Measurements from ENCODE around the gene CAMK1. TPM values are rescaled to one million over a fixed set of nuclear protein-coding genes. Genes with fewer than 3 reads are reported as not detected.

CAMK1 gene
- total RNA-seq, 1 donor from 2014 or later: 82.9 TPM

DNA sequence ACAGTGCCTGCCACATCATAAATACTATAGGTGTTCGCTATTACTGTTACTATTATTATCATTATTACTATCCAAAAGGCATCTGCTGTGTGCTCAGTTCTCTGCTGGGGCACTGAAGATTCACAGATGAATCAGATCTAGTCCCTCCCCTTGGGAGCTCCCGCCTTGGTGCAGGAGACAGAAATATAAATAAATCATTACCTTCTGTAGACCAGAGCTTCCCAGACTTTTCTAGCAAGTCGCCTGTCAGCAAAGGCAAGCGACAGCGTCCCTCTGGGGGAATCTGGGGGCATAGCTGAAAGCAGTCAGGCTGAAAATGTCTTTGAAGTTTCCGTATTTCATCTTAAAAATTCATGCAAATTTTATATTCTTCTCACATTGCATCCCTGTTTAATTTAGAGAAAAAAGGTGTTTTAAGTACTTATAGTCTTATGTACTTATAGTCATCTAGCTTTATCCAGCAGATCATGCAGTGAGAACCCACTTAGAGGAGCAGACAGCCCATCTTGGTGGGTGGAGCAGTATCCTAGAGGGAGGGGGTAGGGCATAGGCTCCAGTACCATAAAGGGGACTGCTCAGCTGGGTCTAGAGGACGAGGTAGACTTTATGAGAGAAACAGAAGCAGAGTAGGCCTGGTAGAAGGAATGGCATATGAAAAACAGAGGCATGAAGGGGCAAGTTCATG is 48.6 kb downstream of the CAMK1 start:
- Histone ChIP-seq H3K36me3 (no peaks in the 10 kb centered on the region), H3K27ac (no peak overlapping the region), H3K4me1 (peaks cover under 1 to 2% of the 10 kb centered on the region in 2 donors), H3K27me3 (no peaks in the 10 kb centered on the region), H3K9me3 (no peaks in the 10 kb centered on the region), H3K4me3 (no peak overlapping the region)
- intact Hi-C loops (cut with DNase I): no loop called here
- DNase-seq (ENCODE audit: low spot score in 2 of 2): no peak
- TF ChIP-seq, protein P1, sequence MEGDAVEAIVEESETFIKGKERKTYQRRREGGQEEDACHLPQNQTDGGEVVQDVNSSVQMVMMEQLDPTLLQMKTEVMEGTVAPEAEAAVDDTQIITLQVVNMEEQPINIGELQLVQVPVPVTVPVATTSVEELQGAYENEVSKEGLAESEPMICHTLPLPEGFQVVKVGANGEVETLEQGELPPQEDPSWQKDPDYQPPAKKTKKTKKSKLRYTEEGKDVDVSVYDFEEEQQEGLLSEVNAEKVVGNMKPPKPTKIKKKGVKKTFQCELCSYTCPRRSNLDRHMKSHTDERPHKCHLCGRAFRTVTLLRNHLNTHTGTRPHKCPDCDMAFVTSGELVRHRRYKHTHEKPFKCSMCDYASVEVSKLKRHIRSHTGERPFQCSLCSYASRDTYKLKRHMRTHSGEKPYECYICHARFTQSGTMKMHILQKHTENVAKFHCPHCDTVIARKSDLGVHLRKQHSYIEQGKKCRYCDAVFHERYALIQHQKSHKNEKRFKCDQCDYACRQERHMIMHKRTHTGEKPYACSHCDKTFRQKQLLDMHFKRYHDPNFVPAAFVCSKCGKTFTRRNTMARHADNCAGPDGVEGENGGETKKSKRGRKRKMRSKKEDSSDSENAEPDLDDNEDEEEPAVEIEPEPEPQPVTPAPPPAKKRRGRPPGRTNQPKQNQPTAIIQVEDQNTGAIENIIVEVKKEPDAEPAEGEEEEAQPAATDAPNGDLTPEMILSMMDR (IDR thresholded peaks at IDR 0.05): no peak

DNA sequence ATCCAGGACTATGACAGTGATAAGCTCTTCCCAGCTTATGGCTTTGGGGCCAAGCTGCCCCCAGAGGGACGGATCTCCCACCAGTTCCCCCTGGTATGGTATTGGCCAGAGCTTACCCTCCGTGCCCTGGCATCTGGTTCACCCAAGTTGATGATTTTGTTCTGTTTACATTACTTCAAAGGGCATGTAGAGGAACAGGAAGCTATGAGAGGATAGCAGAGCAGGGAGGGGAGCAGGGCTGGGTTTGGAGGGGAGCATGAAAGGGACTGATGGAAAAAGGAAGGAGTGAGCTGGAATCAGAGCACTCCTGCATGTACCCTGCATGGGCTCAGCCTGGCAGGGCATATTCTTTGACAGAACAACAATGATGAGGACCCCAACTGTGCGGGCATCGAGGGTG is 51.6 kb downstream of the CAMK1 start:
- H3K36me3 ChIP-seq: no peaks in the 10 kb centered on the region
- intact Hi-C loops (cut with DNase I): loop anchor here (5.0 to 10.0 kb wide), 4 partner anchors 199 to 509 kb away; partner anchors contain the start of genes BRK1, FANCD2 and IL17RC
- no peaks in the 10 kb centered on the region for H3K27me3 ChIP-seq
- H3K27ac ChIP-seq: no peak overlapping the region
- no peak for DNase-seq (ENCODE audit: low spot score in 2 of 2)
- H3K9me3 ChIP-seq: no peaks in the 10 kb centered on the region
- H3K4me3 ChIP-seq: no peak overlapping the region
- H3K4me1 ChIP-seq: peaks cover 3 to 4% of the 10 kb centered on the region in 2 donors
- TF ChIP-seq, protein P1 (IDR thresholded peaks at IDR 0.05): no peak

DNA sequence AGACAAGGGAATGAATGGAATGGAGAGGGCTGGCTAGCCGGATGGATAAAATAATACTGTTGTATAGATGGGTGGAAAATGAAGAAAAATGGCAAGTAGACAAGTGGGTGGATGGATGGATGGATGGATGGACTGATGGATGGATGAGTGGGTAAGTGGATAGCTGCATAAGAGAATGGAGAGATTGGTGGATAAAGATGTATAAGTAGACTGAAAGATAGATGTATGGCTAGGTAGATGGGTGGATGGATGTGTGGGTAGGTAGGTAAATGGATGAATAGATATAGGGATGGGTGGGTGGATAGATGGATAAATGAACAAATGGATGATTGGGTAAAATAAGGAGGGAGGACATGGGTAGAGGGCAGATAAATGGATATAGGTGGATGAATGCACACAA is 52.2 kb downstream of the CAMK1 start:
- peaks cover 3 to 4% of the 10 kb centered on the region in 2 donors for H3K4me1 ChIP-seq
- no peaks in the 10 kb centered on the region for H3K9me3 ChIP-seq
- intact Hi-C loops (cut with DNase I): loop anchor here (5.0 to 10.0 kb wide), 4 partner anchors 200 to 510 kb away; partner anchors contain the start of genes BRK1, FANCD2 and IL17RC
- H3K27ac ChIP-seq: no peak overlapping the region
- TF ChIP-seq, protein P1 (IDR thresholded peaks at IDR 0.05): no peak
- H3K36me3 ChIP-seq: no peaks in the 10 kb centered on the region
- no peaks in the 10 kb centered on the region for H3K27me3 ChIP-seq
- no peak overlapping the region for H3K4me3 ChIP-seq
- DNase-seq (ENCODE audit: low spot score in 2 of 2): no peak

DNA sequence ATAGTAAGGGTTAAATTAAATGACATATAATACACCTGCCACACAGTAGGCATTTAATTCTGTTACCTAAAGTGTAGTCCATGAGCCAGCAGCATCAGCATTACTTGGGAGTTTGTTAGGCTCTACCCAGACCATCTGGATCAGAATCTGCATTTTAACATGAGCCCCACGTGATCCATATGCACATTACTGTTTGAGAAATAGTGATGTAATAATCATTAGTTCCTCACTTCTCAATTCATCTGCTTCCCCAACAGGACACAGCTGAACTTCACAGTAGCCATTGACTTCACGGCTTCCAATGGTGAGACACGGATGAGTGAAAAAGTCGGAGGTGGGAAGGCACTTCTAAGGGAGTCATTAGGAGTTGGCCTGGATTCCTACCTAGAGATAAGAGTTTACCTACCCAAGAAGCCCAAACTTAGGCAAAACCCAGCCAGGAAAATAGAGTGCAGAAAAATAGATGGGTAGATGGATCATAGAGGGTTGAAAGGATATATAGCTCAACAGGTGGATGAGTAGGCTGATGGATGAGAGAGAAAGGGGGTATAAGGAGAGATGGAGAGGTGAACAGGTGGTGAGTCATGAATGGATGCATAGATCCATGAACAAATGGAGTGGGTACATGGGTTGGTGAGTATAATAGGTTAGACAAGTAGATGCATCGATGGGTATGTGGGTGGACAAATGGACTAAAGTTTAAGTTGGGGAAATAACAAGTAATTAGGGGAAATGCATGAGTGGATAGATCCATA is 52.8 kb downstream of the CAMK1 start:
- intact Hi-C loops (cut with DNase I): loop anchor here (1.0 to 10.0 kb wide), 6 partner anchors 14 to 510 kb away; partner anchors contain the start of genes BRK1, BRPF1, FANCD2 and IL17RC

DNA sequence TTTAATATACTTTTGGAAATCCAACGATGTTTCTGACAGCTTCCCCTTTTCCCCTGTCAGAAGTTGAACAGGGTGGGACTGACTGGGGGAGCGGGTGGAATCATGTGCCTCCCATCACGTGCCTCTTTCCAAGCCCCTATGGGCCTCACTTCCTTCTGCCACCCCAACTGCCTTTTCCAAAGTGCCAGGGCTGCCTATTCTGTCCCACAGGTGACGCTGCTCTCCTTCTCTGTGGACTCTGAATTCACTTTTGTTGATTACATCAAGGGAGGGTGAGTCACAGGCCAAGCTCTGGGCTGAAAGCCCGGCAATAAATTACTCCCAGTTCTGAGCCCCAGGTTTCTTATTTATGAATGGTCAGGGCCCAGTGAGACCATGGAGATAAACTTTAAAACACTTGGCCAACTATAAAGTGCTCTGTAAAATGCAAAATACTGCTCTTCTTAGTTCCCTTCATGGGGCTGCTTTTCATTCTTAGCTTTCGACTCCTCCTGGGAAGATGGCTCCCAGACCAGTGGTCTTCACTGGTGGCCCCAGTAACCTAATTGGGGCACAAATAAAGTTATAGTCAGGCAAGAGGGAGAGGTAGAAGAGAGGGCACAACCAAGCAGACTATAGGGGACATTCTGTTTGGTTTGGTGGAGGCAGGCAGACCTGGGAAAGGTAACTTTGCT is 53.8 kb downstream of the CAMK1 start:
- Histone ChIP-seq H3K27ac (peak overlapping the region; percentile 73 to 86), H3K36me3 (no peaks in the 10 kb centered on the region), H3K4me1 (peaks cover 3 to 4% of the 10 kb centered on the region in 2 donors), H3K9me3 (no peaks in the 10 kb centered on the region), H3K27me3 (no peaks in the 10 kb centered on the region), H3K4me3 (no peak overlapping the region)
- intact Hi-C loops (cut with DNase I): loop anchor here (1.0 to 10.0 kb wide), 8 partner anchors 15 to 511 kb away; partner anchors contain the start of genes ARPC4, BRK1, BRPF1 and FANCD2
- TF ChIP-seq, protein P1 (IDR thresholded peaks at IDR 0.05): peak; percentile 85 to 89 (median 87)
- DNase-seq (ENCODE audit: low spot score in 2 of 2): peak; percentile 66 to 93

More for the DNA sequence above, 52.8 kb downstream of the CAMK1 start:
- H3K36me3 ChIP-seq: no peaks in the 10 kb centered on the region
- H3K9me3 ChIP-seq: no peaks in the 10 kb centered on the region
- no peak for DNase-seq (ENCODE audit: low spot score in 2 of 2)
- H3K27me3 ChIP-seq: no peaks in the 10 kb centered on the region
- H3K4me3 ChIP-seq: no peak overlapping the region
- peaks cover 3 to 4% of the 10 kb centered on the region in 2 donors for H3K4me1 ChIP-seq
- TF ChIP-seq, protein P1 (IDR thresholded peaks at IDR 0.05): no peak
- H3K27ac ChIP-seq: peak overlapping the region in 1 of 2 donors; percentile 86
